Measurements from ENCODE around the gene KANK2.
A peak's percentile ranks its signal among the peaks of the same experiment; 100 is the strongest.

- TF ChIP-seq POLR2A (IDR thresholded peaks at IDR 0.05) (no peak), CTCF (IDR thresholded peaks at IDR 0.05) (peak; percentile 74 to 87), EP300 (IDR thresholded peaks at IDR 0.05) (no peak)
These were observed 59.6 kb downstream of the KANK2 start for GRCh38 chr19:11137542-11138384.

All from suprapubic skin (tissue), 3 donors.